GM12878 (cell line): ENCODE results near the gene DCTN4. TPM values are rescaled to one million over a fixed set of nuclear protein-coding genes. Genes with fewer than 3 reads are reported as not detected.
A peak's percentile ranks its signal among the peaks of the same experiment; 100 is the strongest.

Experiments
- ATAC-seq: fragments of 200-7000 bp; cut with Tn5 transposase; 3 replicates; pipeline ENCODE4 v1.9.1; 2020; ENCODE audit warnings: mild to moderate bottlenecking, moderate library complexity
- BruUV-seq: library from RNA; stranded (reverse); fragments of 400-500 nt; replicated peaks from 2 replicates; lab custom pipeline; 2021; lab: Mats Ljungman, UMichigan
- CTCF ChIA-PET: fragments of 300-600 bp; sonication (Branson Sonifier 250); formaldehyde crosslinking; extraction: SDS; loops from one replicate; lab custom pipeline; 2021; ENCODE audit warnings: inconsistent platforms; lab: Yijun Ruan, JAX
- POLR2A ChIA-PET: fragments of 350-600 bp; formaldehyde crosslinking; extraction: SDS; loops from one replicate; lab custom pipeline; 2021; ENCODE audit warnings: inconsistent platforms; lab: Charles Lee
- RAD21 ChIA-PET: fragments of 300-600 bp; sonication (Branson Sonifier 250); formaldehyde crosslinking; loops from one replicate; lab custom pipeline; 2023; ENCODE audit warnings: antibody characterized with exemption; ENCODE audit not compliant: unreplicated experiment; lab: Charles Lee
- SMC1A ChIA-PET: fragments of 300-600 bp; sonication (Branson Sonifier 250); formaldehyde crosslinking; loops from one replicate; lab custom pipeline; 2023; ENCODE audit not compliant: unreplicated experiment, uncharacterized antibody; lab: Charles Lee
- DNase-seq: peaks from one replicate; pipeline ENCODE4 v3.0.0-alpha.2; 2011; ENCODE audit warnings: low read depth, low spot score
- FAIRE-seq: peaks from 3 replicates; lab custom pipeline; 2011; peaks lifted over from hg19 to GRCh38; lab: Jason Lieb, UNC
- H2AFZ ChIP-seq: 2 replicates; pipeline ENCODE4 v1.6.0; 2011; ENCODE audit warnings: low read depth, low read length, control low read depth; ENCODE audit not compliant: control insufficient read depth
- H3K27ac ChIP-seq: 2 replicates; pipeline ENCODE4 v1.5.1; 2011; ENCODE audit warnings: control low read depth; ENCODE audit not compliant: control insufficient read depth, insufficient read depth
- H3K27me3 ChIP-seq, 2 experiments: replicated peaks in 1 of 2; 2 replicates each; pipeline versions ENCODE4 v1.6.0 to v1.6.1; 2011; ENCODE audit warnings: low read length in 1 of 2; ENCODE audit not compliant: control insufficient read depth in 2 of 2, insufficient read depth in 2 of 2
- H3K36me3 ChIP-seq, 2 experiments: 2 replicates each; pipeline ENCODE4 v1.5.1; 2011; ENCODE audit warnings: low read length in 1 of 2; ENCODE audit not compliant: control insufficient read depth in 2 of 2, insufficient read depth in 2 of 2
- H3K4me1 ChIP-seq: 2 replicates; pipeline ENCODE4 v1.6.1; 2011; ENCODE audit warnings: mild to moderate bottlenecking, low read length, moderate library complexity, mixed read lengths; ENCODE audit not compliant: control insufficient read depth, insufficient read depth
- H3K4me2 ChIP-seq: 2 replicates; pipeline ENCODE4 v1.6.0; 2011; ENCODE audit warnings: control low read depth; ENCODE audit not compliant: control insufficient read depth, insufficient read depth
- H3K4me3 ChIP-seq: fragments of 200-600 bp; sonication (generic); 2 replicates; pipeline ENCODE4 v1.5.1; 2016
- H3K79me2 ChIP-seq: 2 replicates; pipeline ENCODE4 v1.6.0; 2011; ENCODE audit warnings: low read length; ENCODE audit not compliant: control insufficient read depth, insufficient read depth
- H3K9ac ChIP-seq: 2 replicates; pipeline ENCODE4 v1.8.0; 2011; ENCODE audit warnings: low read length, control low read depth, mixed read lengths; ENCODE audit not compliant: control insufficient read depth, insufficient read depth
- H3K9me3 ChIP-seq: replicated peaks from 3 replicates; pipeline ENCODE4 v1.5.1; 2011; ENCODE audit warnings: mild to moderate bottlenecking, low read length; ENCODE audit not compliant: control insufficient read depth, insufficient read depth
- H4K20me1 ChIP-seq: 2 replicates; pipeline ENCODE4 v1.6.0; 2011; ENCODE audit not compliant: control insufficient read depth, insufficient read depth
- ASH2L ChIP-seq: fragments of 300-600, 200-600 bp; sonication (generic); IDR thresholded peaks from 2 replicates; pipeline ENCODE4 v1.6.1; 2017; ENCODE audit warnings: low read depth, mild to moderate bottlenecking, borderline replicate concordance
- CBX3 ChIP-seq: fragments of 200-600 bp; sonication (generic); IDR thresholded peaks from 2 replicates; pipeline ENCODE4 v1.6.1; 2016; ENCODE audit warnings: low read depth, borderline replicate concordance
- CREB1 ChIP-seq: IDR thresholded peaks from 2 replicates; pipeline ENCODE4 v1.6.1; 2012; ENCODE audit warnings: low read depth, mild to moderate bottlenecking, inconsistent platforms
- CREM ChIP-seq: IDR thresholded peaks from 2 replicates; pipeline ENCODE4 v1.6.1; 2014; ENCODE audit warnings: antibody characterized with exemption, low read depth
- E4F1 ChIP-seq: fragments of 450-650 bp; IDR thresholded peaks from 2 replicates; pipeline ENCODE4 v1.6.1; 2018; ENCODE audit warnings: borderline replicate concordance, mild to moderate bottlenecking; ENCODE audit not compliant: partially characterized antibody
- FOS ChIP-seq: IDR thresholded peaks from 3 replicates; pipeline ENCODE4 v1.6.1; 2011; ENCODE audit warnings: borderline replicate concordance; ENCODE audit not compliant: insufficient read length; ENCODE audit errors: extremely low read depth
- MTA3 ChIP-seq: IDR thresholded peaks from 2 replicates; pipeline ENCODE4 v1.6.1; 2012; ENCODE audit warnings: low read length, inconsistent platforms, borderline replicate concordance
- MXI1 ChIP-seq: fragments of 150-350 bp; IDR thresholded peaks from 2 replicates; pipeline ENCODE4 v1.6.1; 2011; ENCODE audit warnings: low read depth, mild to moderate bottlenecking, inconsistent platforms, low read length, improper control_type of control experiment
- POLR2AphosphoS5 ChIP-seq: IDR thresholded peaks from 2 replicates; pipeline ENCODE4 v1.6.1; 2011; ENCODE audit warnings: mild to moderate bottlenecking, low read length, inconsistent platforms
- POU2F2 ChIP-seq: IDR thresholded peaks from 3 replicates; pipeline ENCODE4 v1.6.1; 2011; ENCODE audit warnings: low read depth, mild to moderate bottlenecking, low read length, borderline replicate concordance
- RAD51 ChIP-seq: fragments of 450-650 bp; IDR thresholded peaks from 2 replicates; pipeline ENCODE4 v1.6.1; 2016; ENCODE audit warnings: moderate library complexity, mild to moderate bottlenecking, inconsistent platforms
- RELB ChIP-seq: fragments of 450-650 bp; IDR thresholded peaks from 2 replicates; pipeline ENCODE4 v1.6.1; 2017; ENCODE audit warnings: low read depth, mild to moderate bottlenecking, moderate library complexity
- REST ChIP-seq: IDR thresholded peaks from 2 replicates; pipeline ENCODE4 v1.6.1; 2012; ENCODE audit warnings: mild to moderate bottlenecking, low read depth, low read length
- SIX5 ChIP-seq: IDR thresholded peaks from 2 replicates; pipeline ENCODE4 v1.6.1; 2011; ENCODE audit warnings: mild to moderate bottlenecking, low read depth, low read length, moderate library complexity; ENCODE audit not compliant: severe bottlenecking
- TCF12 ChIP-seq: IDR thresholded peaks from 2 replicates; pipeline ENCODE4 v1.6.1; 2011; ENCODE audit warnings: low read depth, mild to moderate bottlenecking, low read length
- YBX1 ChIP-seq: fragments of 450-650 bp; IDR thresholded peaks from 2 replicates; pipeline ENCODE4 v1.6.1; 2016; ENCODE audit warnings: antibody characterized with exemption
- WGBS: methylation state at CpG from one replicate; pipeline ENCODE4 v1.1.6; 2016; ENCODE audit warnings: low lambda C conversion rate; ENCODE audit not compliant: insufficient replicate concordance, insufficient coverage; ENCODE audit errors: missing lambda C conversion rate; 5-methylcytosine and 5-hydroxymethylcytosine counted together
- in situ Hi-C: fragments of 300-500 bp; cut with MboI; formaldehyde crosslinking; loops from 9 replicates; pipeline ENCODE4 v1.14.3; 2018; ENCODE audit warnings: mixed read lengths
- intact Hi-C: fragments of 100-400 bp; cut with micrococcal nuclease; formaldehyde crosslinking; loops from one replicate; pipeline ENCODE4 v1.14.2; 2022; ENCODE audit not compliant: unreplicated experiment
- polyA plus RNA-seq, 11 experiments: library from polyadenylated mRNA; depleted of rRNA in 4 of 11; unstranded in 6 of 11; stranded (reverse) in 5 of 11; fragments of >200 nt; fragmentation: Nextera tagmentation in 4 of 11; fragmentation: Illumina TruSeq in 1 of 11; extraction: Ambion mirVana in 4 of 11; extraction: Trizol in 1 of 11; gene quantifications; 1 replicate in 1 of 11; 2 replicates in 10 of 11; pipeline versions ENCODE4 v1.2.1 to v1.2.3, GENCODE V29; 2011 to 2016; ENCODE audit warnings: inconsistent platforms in 2 of 11, missing spikeins in 2 of 11, low read depth in 1 of 11
- total RNA-seq, 4 experiments: library from RNA; depleted of rRNA in 3 of 4; stranded (reverse); fragments of >200 nt in 3 of 4; fragmentation: Illumina TruSeq in 1 of 4; extraction: Trizol in 1 of 4; gene quantifications; 2 replicates each; pipeline versions ENCODE4 v1.2.1 to v1.2.3, GENCODE V29; 2013 to 2021

DCTN4 gene
- total and polyA plus RNA-seq, 10 of the 15 experiments (the other 5 are each of a cell fraction or from before 2014, with no cell fraction given): 7.6 to 27.8 (median 18.0) TPM

- ChIA-PET RAD21 (interaction anchor here (0.7 to 1.5 kb wide), 5 partner anchors 9 to 126 kb away, joined by 3 to 4 read pairs (median 3); partner anchors contain the start of gene RBM22), SMC1A (interaction anchor here (0.9 to 2.1 kb wide), 5 partner anchors 12 to 45 kb away, joined by 3 to 7 read pairs (median 3); partner anchors contain the start of gene DCTN4), CTCF (interaction anchor here (1.0 to 2.2 kb wide), 7 partner anchors 22 to 385 kb away, joined by 3 to 10 read pairs (median 6); partner anchors contain the start of gene RBM22), POLR2A (interaction anchor here (1.0 to 1.9 kb wide), 2 partner anchors 9 to 54 kb away, joined by 3 to 5 read pairs; no protein-coding TSS in a partner anchor)
- peak; percentile 73 for ATAC-seq
- no peaks in the 10 kb centered on the region for H4K20me1 ChIP-seq
- intact Hi-C loops (loop anchor here (1.0 to 10.0 kb wide), 6 partner anchors 21 to 475 kb away; partner anchors contain the start of genes ANXA6, DCTN4 and GM2A), in situ Hi-C loops (no loop called here)
- peak overlapping the region; percentile 95 for H3K4me2 ChIP-seq
- H3K9ac ChIP-seq: peak overlapping the region; percentile 30; the same call in 1 of the 2 replicates
- BruUV-seq: no TSS peak
- FAIRE-seq: peak; percentile 81
- H2AFZ ChIP-seq: no peak overlapping the region; the same call in 1 of the 2 replicates
- no peaks in the 10 kb centered on the region for H3K36me3 ChIP-seq
- peak; percentile 81 for DNase-seq
- H3K4me1 ChIP-seq: peaks cover 30% of the 10 kb centered on the region
- peak overlapping the region; percentile 78 for H3K27ac ChIP-seq
- H3K27me3 ChIP-seq: no peaks in the 10 kb centered on the region
- no peaks in the 10 kb centered on the region for H3K9me3 ChIP-seq
- H3K4me3 ChIP-seq: peak overlapping the region; percentile 77; the same call in 1 of the 2 replicates
- 2% methylated on average over 5 of the region's 6 CpGs for WGBS
- H3K79me2 ChIP-seq: peaks cover 40% of the 10 kb centered on the region
- TF ChIP-seq RELB: peak; percentile 83
- TF ChIP-seq REST: no peak
- no peak for TF ChIP-seq E4F1
- no peak for TF ChIP-seq CBX3
- peak; percentile 93; the same call in 1 of the 2 replicates for TF ChIP-seq MTA3
- peak; percentile 75; the same call in 1 of the 3 replicates for TF ChIP-seq POU2F2
- 0 out of 2 replicates have a peak, but pooled peaks have one; percentile 43 for TF ChIP-seq POLR2AphosphoS5
- TF ChIP-seq RAD51: 0 out of 2 replicates have a peak, but pooled peaks have one; percentile 28
- TF ChIP-seq YBX1: no peak
- TF ChIP-seq SIX5: no peak
- no peak for TF ChIP-seq ASH2L
- TF ChIP-seq FOS: no peak
- TF ChIP-seq TCF12: peak; percentile 97
- peak; percentile 80 for TF ChIP-seq CREM
- TF ChIP-seq MXI1: peak; percentile 37; the same call in 1 of the 2 replicates
- TF ChIP-seq CREB1: peak; percentile 66; the same call in 1 of the 2 replicates
These were observed 21.4 kb upstream of the DCTN4 start for GRCh38 chr5:150780187-150780692.
